Motor neuron (in vitro differentiated cells): ENCODE data around the gene UCKL1. TPM values are rescaled to one million over a fixed set of nuclear protein-coding genes. Genes with fewer than 3 reads are reported as not detected.
"Not testable (repeated sequence)": the region's sequence is repeated elsewhere in the genome, so short reads cannot be mapped to it uniquely, and the experiment has no call there.

Experiments used
- ATAC-seq, 8 experiments: fragments of 200-7000 bp; cut with Tn5 transposase; replicated peaks in 6 of 8; 2 replicates each; pipeline ENCODE4 v1.8.0; 2021; ENCODE audit warnings: mild to moderate bottlenecking in 8 of 8, moderate library complexity in 8 of 8
- H3K27ac ChIP-seq, 2 donors: fragments of 250-450 bp; sonication (Bioruptor Pico); 2 replicates each; pipeline ENCODE4 v1.9.0; 2021; ENCODE audit warnings: antibody characterized with exemption in 2 of 2, mild to moderate bottlenecking in 2 of 2, moderate library complexity in 1 of 2
- H3K4me1 ChIP-seq, 2 donors: fragments of 250-450 bp; sonication (Bioruptor Pico); replicated peaks in 1 of 2; 2 replicates each; pipeline ENCODE4 v1.6.1; 2021; ENCODE audit warnings: antibody characterized with exemption in 2 of 2, mild to moderate bottlenecking in 2 of 2, moderate library complexity in 1 of 2
- H3K4me3 ChIP-seq, 5 donors: fragments of 250-450 bp; sonication (Bioruptor Pico); 2 replicates each; pipeline ENCODE4 v1.9.0; 2021; ENCODE audit warnings: antibody characterized with exemption in 5 of 5, mild to moderate bottlenecking in 5 of 5, moderate library complexity in 4 of 5
- WGBS, 10 experiments: fragments of 450-650 bp; shearing (Covaris generic); methylation state at CpG; one replicate each; pipeline ENCODE4 v1.0.0; 2022; 5-methylcytosine and 5-hydroxymethylcytosine counted together
- in situ Hi-C, 9 experiments: fragments of 400-800 bp; cut with MboI; loops; one replicate each; pipeline ENCODE4 v1.15.0; 2021; ENCODE audit warnings: low sequenced_read_pairs in 9 of 9, low pct_unique_long_range_greater_than_20kb in 2 of 9; ENCODE audit not compliant: unreplicated experiment in 9 of 9
- total RNA-seq, 8 experiments: library from RNA; unstranded; fragments of 300-600 nt; gene quantifications; 2 replicates each; pipeline versions ENCODE4 v1.2.3 to v1.2.4, GENCODE V29; 2022

The UCKL1 gene
- total RNA-seq, 8 experiments from 2014 or later = 15.5 to 59.3 (median 24.6) TPM

DNA sequence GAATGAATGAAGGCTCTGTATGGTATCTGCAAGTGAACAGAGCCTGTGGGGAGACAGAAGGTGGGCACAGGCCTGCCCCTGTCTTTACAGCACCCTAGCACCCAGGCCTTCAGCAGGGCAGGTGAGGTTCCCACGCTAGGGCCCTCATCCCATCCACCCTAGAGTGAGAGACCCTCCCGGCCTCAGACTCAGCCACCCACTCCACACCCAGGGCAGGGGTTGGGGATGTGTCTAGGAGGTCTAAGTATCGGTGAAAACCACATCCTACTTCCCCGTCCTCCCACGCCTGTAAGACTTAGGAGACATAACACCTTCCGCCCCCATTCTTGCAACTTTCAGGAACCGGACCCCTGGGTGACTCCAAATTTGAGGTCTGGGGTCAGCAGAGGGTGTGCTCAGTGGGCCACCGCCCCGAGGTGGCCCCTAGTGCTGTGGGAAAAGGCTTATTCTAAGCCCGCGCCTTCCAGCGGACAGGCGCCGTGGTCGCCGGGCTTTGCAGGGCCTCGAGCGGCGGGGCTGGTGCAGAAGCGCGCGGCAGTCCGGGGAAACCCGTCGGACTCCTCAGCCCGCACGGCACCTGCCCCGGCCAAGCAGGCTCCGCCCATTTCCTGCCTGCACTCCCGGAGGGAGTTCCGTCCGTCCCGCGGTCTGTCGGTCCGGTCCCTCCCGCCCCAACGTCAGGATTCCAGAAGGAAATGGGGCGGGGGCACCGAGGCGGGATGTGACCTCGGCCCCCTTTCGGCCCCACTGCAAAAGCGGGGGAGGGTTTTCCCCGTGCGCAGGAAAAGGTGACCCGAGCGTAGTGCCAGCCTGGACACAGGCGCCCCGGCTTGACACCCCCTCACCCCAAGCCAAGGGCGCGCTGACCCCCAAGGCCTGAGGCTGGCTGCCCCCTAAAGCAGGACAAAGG is 22.4 kb upstream of the UCKL1 start:
- peaks cover 20 to 24% of the 10 kb centered on the region in 2 donors for H3K4me1 ChIP-seq
- 0 to 83% (median 40%) methylated on average over 1 to 17 of the region's 52 CpGs; no CpG with 5 or more reads in 5 of the 10 experiments for WGBS, 10 experiments
- H3K4me3 ChIP-seq = peak overlapping the region; percentile 43 to 97 (median 50)
- peak in 4 of 8 experiments; percentile 6 to 10 (median 8) for ATAC-seq
- peak overlapping the region; percentile 40 to 96 for H3K27ac ChIP-seq
- in situ Hi-C loops = no loop called here

DNA sequence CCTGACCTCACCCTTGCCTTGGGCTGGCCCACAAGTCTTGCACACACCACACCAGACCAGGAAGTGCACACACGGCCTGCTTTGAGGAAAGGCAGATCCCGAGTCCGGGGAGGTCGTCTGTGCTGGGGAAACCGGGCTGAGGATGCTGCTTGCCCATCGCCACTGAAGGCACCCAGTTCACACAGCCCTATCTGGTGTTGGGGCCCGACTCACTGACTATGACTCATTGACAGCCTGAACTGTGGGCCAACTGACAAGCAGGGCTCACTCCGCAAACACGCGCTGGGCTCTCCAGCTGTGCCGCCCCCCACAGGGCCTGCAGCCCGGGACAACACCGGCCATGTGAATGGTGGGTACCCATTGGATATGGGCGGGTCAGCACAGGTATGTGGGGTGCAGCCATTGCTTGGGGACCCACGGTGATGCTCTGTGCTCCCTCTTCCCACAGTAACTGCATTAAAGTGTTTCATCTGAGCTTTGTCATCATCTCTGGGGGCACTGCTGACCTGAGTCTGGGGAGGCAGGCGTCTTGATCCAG is 21.6 kb upstream of the UCKL1 start:
- Histone ChIP-seq H3K4me3 (peak overlapping the region in 1 of 5 donors; percentile 81), H3K27ac (no peak overlapping the region), H3K4me1 (peaks cover 23 to 28% of the 10 kb centered on the region in 2 donors)
- WGBS, 10 experiments = 36 to 80% (median 68%) methylated on average over 1 to 7 of the region's 16 CpGs; no CpG with 5 or more reads in 5 of the 10 experiments
- in situ Hi-C loops = no loop called here
- no peak for ATAC-seq

DNA sequence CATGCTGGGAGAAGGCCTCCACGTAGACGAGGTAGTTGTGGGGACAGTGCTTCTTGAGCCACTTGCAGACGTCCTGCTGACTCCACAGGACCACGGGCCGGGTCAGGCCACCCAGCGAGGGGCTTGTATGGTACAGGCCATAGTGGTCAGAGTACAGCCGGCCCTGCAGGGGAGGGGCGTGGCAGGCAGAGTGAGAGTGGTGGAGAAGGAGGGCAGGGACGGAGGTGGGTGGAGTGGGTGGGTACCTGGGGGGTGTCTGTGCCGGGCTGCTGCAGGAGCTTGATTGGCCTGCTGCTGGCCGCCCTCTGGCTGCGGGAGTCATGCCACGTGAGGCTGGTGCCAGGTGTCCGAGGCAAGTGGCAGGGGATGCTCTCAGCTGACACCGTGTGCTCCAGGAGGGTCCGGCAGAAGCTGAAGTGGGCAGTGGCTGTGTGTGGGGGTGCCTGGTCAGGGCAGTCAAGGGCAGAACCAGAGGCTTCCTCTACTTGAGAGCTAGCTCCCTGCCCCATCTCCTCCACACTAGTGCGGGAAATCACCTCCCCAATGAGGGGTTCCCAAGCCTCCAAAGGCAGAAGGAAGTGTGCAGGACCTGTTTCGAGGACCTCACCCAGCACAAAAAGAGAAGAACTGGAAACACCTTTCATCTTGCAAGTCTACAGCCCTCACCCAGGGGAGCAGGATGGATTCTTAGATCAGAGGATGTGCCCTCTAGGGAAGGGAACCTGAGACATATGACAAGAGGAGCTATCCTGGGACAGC is 20.9 kb upstream of the UCKL1 start:
- Histone ChIP-seq H3K4me3 (no peak overlapping the region), H3K4me1 (peaks cover 21 to 25% of the 10 kb centered on the region in 2 donors), H3K27ac (no peak overlapping the region)
- in situ Hi-C loops = no loop called here
- ATAC-seq = no peak
- 50 to 96% (median 87%) methylated on average over 2 to 8 of the region's 18 CpGs; no CpG with 5 or more reads in 5 of the 10 experiments for WGBS, 10 experiments

DNA sequence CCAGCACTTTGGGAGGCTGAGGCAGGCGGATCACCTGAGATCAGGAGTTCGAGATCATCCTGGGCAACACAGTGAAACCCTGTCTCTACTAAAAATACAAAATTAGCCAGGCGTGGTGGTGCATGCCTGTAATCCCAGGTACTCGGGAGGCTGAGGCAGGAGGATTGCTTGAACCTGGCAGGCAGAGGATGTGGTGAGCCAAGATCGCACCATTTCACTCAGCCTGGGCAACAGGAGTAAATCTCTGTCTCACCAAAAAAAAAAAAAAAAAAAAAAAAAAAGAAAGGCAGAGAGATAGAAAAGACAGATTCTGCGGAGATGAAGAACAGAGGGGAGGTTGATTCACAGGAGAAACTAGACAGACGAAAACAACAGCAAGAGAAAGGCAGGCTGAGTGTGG is 20.3 kb upstream of the UCKL1 start:
- in situ Hi-C loops, ATAC-seq, H3K4me3 ChIP-seq, H3K27ac ChIP-seq: not testable (repeated sequence)
- WGBS, 10 experiments = 55 to 94% (median 78%) methylated on average over 3 to 7 of the region's 7 CpGs; no CpG with 5 or more reads in 2 of the 10 experiments
- peaks cover 16 to 20% of the 10 kb centered on the region in 2 donors for H3K4me1 ChIP-seq

DNA sequence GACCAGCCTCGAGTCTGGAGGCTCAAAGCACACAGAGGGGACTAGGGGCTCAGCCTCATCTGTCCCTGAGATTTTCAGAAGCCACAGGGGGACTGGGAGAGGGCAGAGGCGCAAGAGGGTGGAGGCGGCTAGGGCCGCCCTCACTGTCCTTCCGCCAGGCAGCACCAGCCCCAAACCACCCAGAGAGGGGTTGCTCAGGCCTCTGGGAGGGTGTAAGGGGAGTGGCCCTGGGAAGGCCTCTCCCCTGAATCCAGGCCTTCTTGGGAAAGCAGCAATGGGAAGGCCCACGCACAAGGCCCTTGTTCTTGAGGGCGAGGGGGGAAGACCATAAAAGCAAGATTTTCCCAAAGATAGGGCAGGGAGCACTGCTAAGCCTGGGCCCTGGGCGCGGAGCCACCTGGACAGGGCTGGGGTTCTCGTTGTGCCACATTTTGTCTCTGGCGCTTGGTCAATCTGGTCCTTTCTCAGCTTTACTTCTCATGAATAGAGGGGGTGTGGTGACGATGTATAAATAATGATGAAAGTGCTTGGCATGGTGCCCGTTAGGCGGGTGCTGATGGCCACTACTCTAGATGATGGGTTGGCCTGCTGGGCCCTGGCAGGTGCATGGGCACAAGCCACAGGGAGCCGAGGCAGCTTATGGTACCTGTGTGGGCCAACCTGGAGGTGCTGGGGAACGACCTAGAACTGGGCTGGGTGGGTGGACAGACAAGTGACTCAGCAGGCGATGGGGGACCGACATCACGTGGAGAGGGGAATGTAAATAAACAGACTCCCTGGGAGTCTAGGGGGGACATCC is 18.4 kb upstream of the UCKL1 start:
- no peak overlapping the region for H3K27ac ChIP-seq
- in situ Hi-C loops = no loop called here
- 0 to 100% (median 77%) methylated on average over 1 to 7 of the region's 19 CpGs; no CpG with 5 or more reads in 1 of the 10 experiments for WGBS, 10 experiments
- no peak overlapping the region for H3K4me3 ChIP-seq
- peaks cover 9 to 17% of the 10 kb centered on the region in 2 donors for H3K4me1 ChIP-seq
- ATAC-seq = no peak

DNA sequence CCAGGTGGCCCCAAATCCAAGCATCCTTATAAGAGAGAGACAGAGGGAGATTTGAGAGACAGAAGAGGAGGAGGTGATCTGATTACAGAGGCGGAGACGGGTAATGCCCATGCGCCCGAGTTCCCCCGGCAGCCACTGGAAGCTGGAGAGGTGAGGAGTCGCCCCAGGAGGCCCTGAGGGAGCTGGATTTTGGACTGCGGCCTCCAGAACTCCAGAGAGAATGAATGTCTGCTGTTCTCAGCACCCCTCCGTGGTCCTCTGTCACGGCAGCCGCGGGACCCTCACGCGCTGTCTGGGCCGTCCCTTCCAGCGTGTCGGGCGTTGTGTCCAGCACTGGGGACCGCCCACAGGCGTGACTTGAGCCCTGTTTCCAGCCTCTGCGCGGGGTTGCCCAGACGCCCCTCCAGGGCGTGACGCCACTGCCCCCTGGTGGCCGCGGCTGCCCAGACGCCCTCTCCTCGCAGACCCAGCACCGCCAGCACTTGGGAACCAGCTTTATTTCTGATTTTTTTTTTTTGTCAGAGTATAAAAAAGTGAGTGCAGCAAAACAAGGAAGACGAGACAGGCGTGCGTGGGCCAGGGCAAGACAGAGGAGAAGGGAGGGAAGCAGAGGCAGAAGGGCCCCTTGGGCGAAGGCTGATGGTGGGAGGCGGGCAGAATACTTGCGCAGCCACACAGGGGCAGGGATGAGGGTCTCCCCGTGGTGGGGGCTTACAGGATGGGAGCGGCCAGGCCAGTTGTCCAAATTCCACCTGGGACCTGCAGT is 17.6 kb upstream of the UCKL1 start:
- WGBS, 10 experiments = 0 to 35% (median 5%) methylated on average over 1 to 24 of the region's 37 CpGs; no CpG with 5 or more reads in 5 of the 10 experiments
- peak overlapping the region; percentile 41 to 81 for H3K27ac ChIP-seq
- in situ Hi-C loops = no loop called here

DNA sequence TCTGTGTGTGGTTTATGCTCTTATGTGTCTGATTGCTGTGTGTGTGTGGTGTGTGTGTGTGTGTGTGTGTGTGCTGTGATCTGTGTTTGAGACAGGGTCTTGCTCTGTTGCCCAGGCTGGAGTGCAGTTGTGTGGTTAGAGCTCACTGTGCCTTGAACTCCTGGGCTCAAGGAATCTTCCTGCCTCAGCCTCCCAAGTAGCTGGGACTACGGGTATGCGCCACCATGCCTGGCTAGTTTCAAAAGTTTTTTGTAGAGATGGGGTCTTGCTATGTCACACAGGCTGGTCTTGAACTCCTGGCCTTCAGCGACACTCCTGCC is 16.9 kb upstream of the UCKL1 start:
- in situ Hi-C loops = no loop called here
- Histone ChIP-seq H3K27ac (peak overlapping the region in 1 of 2 donors; percentile 81), H3K4me3 (no peak overlapping the region), H3K4me1 (peaks cover 17 to 19% of the 10 kb centered on the region in 2 donors)
- no peak for ATAC-seq
- 83 to 100% (median 100%) methylated on average over 1 to 2 of the region's 3 CpGs; no CpG with 5 or more reads in 6 of the 10 experiments for WGBS, 10 experiments

More for the DNA sequence above, 17.6 kb upstream of the UCKL1 start:
- peak; percentile 75 to 87 (median 82) for ATAC-seq
- peak overlapping the region in 3 of 5 donors; percentile 0 to 19 (median 2) for H3K4me3 ChIP-seq
- peaks cover 10 to 19% of the 10 kb centered on the region in 2 donors for H3K4me1 ChIP-seq

DNA sequence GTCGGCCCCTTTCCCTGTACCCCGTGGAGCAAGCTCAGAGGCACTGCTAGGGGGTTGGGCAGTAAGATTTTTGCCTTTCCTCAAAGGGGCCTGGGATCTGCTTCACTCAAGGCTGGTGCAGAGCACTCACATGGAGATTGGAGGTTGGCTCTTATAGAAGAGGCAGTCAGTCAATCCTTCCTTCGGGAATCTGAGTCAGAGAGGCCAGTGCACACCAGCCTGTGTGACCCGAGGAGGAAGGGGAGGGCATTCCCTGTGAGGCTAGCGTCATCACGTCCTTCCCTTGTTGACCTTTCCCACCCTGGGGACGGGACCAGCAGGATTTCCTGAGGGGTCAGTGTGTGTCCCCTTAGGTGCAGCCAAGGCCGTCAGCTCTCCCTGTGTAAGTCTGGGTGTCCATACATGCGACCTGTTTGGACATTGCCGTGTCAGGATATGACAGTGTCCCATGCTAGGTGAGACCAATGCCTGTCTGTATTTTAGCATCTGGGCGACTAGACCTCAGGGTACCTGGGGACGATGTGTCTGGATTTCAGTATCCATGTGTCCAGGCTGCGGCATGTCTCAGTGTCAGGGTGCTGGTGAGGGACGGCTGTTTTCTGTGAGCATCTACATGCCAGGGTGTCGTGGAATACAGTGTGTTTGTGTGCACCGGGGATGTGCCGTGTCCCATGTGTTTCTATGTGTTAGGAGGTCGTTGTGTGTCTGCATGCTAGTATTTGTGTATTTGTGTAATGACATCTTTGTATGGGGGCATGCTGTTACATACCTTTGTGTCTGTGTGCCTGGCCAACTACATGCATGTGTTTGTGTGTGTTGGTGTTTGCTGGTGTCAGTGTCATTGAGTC is 16.3 kb upstream of the UCKL1 start:
- Histone ChIP-seq H3K27ac (no peak overlapping the region), H3K4me1 (peaks cover 17 to 18% of the 10 kb centered on the region in 2 donors), H3K4me3 (no peak overlapping the region)
- peak in 1 of 8 experiments; percentile 3 for ATAC-seq
- 43 to 100% (median 90%) methylated on average over 1 to 8 of the region's 18 CpGs; no CpG with 5 or more reads in 4 of the 10 experiments for WGBS, 10 experiments
- in situ Hi-C loops = no loop called here

DNA sequence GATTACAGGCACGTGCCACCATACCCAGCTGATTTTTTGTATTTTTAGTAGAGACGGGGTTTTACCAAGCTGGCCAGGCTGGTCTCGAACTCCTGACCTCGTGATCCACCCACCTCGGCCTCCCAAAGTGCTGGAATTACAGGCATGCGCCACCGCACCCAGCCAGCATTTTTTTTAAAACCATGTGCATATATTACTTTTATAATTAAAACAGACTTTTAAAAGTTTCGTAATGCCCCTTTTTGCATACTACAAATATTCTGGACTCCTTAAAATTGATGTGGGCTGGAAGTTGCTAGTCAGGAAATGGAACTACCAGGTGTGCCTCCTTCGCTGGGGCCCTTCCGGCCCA is 15.7 kb upstream of the UCKL1 start:
- in situ Hi-C loops, H3K4me3 ChIP-seq, H3K27ac ChIP-seq, ATAC-seq: not testable (repeated sequence)
- WGBS, 10 experiments = 42 to 100% (median 69%) methylated on average over 2 to 7 of the region's 10 CpGs; no CpG with 5 or more reads in 5 of the 10 experiments
- H3K4me1 ChIP-seq = peaks cover 17 to 18% of the 10 kb centered on the region in 2 donors

DNA sequence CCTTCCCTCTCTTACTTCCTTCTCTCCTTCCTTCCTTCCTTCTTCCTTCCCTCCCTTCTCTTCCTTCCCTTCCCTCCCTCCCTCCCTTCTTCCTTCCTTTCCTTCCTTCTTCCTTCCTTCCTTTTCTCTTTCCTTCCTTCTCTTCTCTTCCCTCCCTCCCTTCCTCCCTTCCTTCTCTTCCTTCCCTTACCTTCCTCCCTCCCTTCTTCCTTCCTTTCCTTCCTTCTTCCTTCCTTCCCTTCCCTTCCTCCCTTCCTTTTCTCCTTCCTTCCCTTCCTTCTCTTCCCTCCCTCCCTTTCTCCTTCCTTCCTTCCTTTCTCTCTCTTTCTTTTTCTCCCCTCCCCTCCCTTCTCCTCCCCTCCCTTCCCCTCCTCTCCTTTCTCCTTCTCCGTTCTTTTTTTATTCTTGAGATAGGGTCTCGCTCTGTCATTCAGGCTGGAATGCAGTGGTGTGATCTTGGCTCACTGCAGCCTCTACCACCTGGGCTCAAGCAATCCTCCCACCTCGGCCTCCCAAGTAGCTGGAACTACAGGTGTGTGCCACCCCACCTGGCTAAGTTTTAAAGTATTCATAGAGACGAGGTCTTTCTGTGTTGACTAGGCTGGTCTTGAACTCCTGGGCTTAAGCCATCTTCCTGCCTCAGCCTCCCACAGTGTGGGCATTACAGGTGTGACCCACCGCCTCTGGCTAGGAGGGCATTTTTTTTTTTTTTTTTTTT is 14.7 kb upstream of the UCKL1 start:
- ATAC-seq = no peak
- in situ Hi-C loops = no loop called here
- peak overlapping the region in 2 of 5 donors; percentile 93 to 98 for H3K4me3 ChIP-seq
- no CpG with 5 or more reads among the region's 5 CpGs for WGBS, 10 experiments
- H3K27ac ChIP-seq = no peak overlapping the region
- H3K4me1 ChIP-seq = peaks cover 17 to 18% of the 10 kb centered on the region in 2 donors
